GM12891 (cell line): ENCODE measurements around the gene C19orf38.

Experiments
- PAX5 ChIP-seq: IDR thresholded peaks from 2 replicates; pipeline ENCODE4 v1.6.1; 2011; ENCODE audit warnings: low read length, moderate library complexity, mild to moderate bottlenecking; ENCODE audit not compliant: insufficient read depth, severe bottlenecking
- POLR2A ChIP-seq: IDR thresholded peaks from 2 replicates; pipeline ENCODE4 v1.6.1; 2011; ENCODE audit warnings: low read depth, low read length, control low read depth
- POLR2AphosphoS5 ChIP-seq: IDR thresholded peaks from 2 replicates; pipeline ENCODE4 v1.6.1; 2011; ENCODE audit warnings: low read depth, low read length, control low read depth
- SPI1 ChIP-seq: IDR thresholded peaks from 2 replicates; pipeline ENCODE4 v1.6.1; 2011; ENCODE audit warnings: low read depth, low read length, control low read depth
- TAF1 ChIP-seq: IDR thresholded peaks from 2 replicates; pipeline ENCODE4 v1.6.1; 2011; ENCODE audit warnings: low read depth, low read length, control low read depth

DNA sequence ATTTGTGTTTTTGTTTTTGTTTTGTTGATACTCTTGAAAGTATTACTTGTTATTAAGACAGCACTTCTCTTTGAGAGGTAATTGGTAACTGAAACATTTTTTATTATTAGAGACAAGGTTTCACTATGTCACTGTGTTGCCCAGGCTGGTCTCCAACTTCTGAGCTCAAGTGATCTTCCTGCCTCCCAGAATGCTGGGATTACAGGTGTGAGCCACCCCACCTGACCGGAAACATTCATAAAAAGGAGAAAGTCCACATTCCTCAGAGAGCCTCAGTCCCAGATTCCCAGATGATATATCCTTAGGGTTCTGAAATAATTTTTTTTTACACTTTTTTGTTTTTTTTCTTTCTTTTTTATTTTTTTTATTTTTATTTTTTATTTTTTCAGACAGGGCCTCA, 25.8 kb downstream of the C19orf38 start:
- TF ChIP-seq TAF1, result no peak
- TF ChIP-seq POLR2A, result no peak
- no peak for TF ChIP-seq POLR2AphosphoS5
- no peak for TF ChIP-seq PAX5
- no peak for TF ChIP-seq SPI1
